Measurements from ENCODE around the gene CHN2.

The CHN2 gene

GRCh38 chr7:29340696-29341095 is 146.1 kb downstream of the CHN2 start:
- no peak for DNase-seq

GRCh38 chr7:29341156-29341555 is 146.6 kb downstream of the CHN2 start:
- DNase-seq = no peak

- no peak for DNase-seq
These were observed 148.2 kb downstream of the CHN2 start for GRCh38 chr7:29342761-29343160.

- no peak for DNase-seq
These were observed 148.8 kb downstream of the CHN2 start for GRCh38 chr7:29343399-29343798.

GRCh38 chr7:29344334-29344978 is 149.9 kb downstream of the CHN2 start:
- DNase-seq = no peak

GRCh38 chr7:29345590-29345989 is 151.0 kb downstream of the CHN2 start:
- DNase-seq = peak; percentile 65

GRCh38 chr7:29346231-29346978 is 151.8 kb downstream of the CHN2 start:
- DNase-seq = no peak

GRCh38 chr7:29349362-29349761 is 154.8 kb downstream of the CHN2 start:
- no peak for DNase-seq

GRCh38 chr7:29350351-29350750 is 155.8 kb downstream of the CHN2 start:
- peak; percentile 25 for DNase-seq

- no peak for DNase-seq
These were observed 157.5 kb downstream of the CHN2 start for GRCh38 chr7:29352041-29352440.

- DNase-seq = no peak
These were observed 159.2 kb downstream of the CHN2 start for GRCh38 chr7:29353810-29354209.

GRCh38 chr7:29354340-29354739 is 159.8 kb downstream of the CHN2 start:
- no peak for DNase-seq

GRCh38 chr7:29355388-29355787 is 160.8 kb downstream of the CHN2 start:
- DNase-seq = no peak

GRCh38 chr7:29356631-29357030 is 162.1 kb downstream of the CHN2 start:
- no peak for DNase-seq

- no peak for DNase-seq
These were observed 165.0 kb downstream of the CHN2 start for GRCh38 chr7:29359482-29360093.

- no peak for DNase-seq
These were observed 166.4 kb downstream of the CHN2 start for GRCh38 chr7:29360633-29361625.

- DNase-seq = no peak
These were observed 167.8 kb downstream of the CHN2 start for GRCh38 chr7:29362380-29362779.

GRCh38 chr7:29363636-29364425 is 169.3 kb downstream of the CHN2 start:
- no peak for DNase-seq

- no peak for DNase-seq
These were observed 170.1 kb downstream of the CHN2 start for GRCh38 chr7:29364661-29365060.

GRCh38 chr7:29365423-29365822 is 170.8 kb downstream of the CHN2 start:
- no peak for DNase-seq

- no peak for DNase-seq
These were observed 173.2 kb downstream of the CHN2 start for GRCh38 chr7:29367784-29368183.

- DNase-seq = peak; percentile 91
These were observed 175.4 kb downstream of the CHN2 start for GRCh38 chr7:29369909-29370488.
